Choroid plexus epithelial cell (primary cell): ENCODE results near the gene RNPS1.
"Not testable (repeated sequence)": the region's sequence is repeated elsewhere in the genome, so short reads cannot be mapped to it uniquely, and the experiment has no call there.

ENCODE experiments used
- DNase-seq: peaks from one replicate; pipeline ENCODE4 v3.0.0-alpha.2; 2010; ENCODE audit warnings: low read depth
- H3K4me3 ChIP-seq: 2 replicates; pipeline ENCODE4 v1.5.1; 2011; ENCODE audit warnings: low read depth, mild to moderate bottlenecking, control low read depth, low read length, moderate library complexity
- TF ChIP-seq, protein P1 (sequence below): conservative IDR thresholded peaks from 2 replicates; pipeline ENCODE4 v1.5.1; 2011; ENCODE audit warnings: low read depth, mild to moderate bottlenecking, control low read depth, inconsistent platforms, low read length, moderate library complexity

RNPS1 gene

DNA sequence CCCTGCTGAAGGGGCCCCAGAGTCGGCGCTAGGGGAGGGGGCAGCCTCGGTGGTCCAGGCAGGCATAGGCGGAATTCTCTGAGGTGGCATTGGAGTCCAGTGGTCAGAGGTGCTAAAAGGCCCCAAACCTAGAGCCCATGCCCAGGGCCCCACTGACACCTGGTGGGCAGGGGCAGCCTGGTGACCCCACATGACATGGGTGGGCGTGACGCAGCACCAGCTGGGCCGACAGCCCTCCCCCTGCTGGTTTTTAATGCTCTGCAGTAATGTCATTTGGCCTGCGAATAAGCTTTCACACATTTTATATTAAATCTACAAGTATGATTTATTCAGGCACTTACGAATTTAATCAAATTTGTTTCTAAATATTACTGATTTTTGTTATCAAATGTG lies 2.1 kb upstream of the RNPS1 start:
- TF ChIP-seq, protein P1, sequence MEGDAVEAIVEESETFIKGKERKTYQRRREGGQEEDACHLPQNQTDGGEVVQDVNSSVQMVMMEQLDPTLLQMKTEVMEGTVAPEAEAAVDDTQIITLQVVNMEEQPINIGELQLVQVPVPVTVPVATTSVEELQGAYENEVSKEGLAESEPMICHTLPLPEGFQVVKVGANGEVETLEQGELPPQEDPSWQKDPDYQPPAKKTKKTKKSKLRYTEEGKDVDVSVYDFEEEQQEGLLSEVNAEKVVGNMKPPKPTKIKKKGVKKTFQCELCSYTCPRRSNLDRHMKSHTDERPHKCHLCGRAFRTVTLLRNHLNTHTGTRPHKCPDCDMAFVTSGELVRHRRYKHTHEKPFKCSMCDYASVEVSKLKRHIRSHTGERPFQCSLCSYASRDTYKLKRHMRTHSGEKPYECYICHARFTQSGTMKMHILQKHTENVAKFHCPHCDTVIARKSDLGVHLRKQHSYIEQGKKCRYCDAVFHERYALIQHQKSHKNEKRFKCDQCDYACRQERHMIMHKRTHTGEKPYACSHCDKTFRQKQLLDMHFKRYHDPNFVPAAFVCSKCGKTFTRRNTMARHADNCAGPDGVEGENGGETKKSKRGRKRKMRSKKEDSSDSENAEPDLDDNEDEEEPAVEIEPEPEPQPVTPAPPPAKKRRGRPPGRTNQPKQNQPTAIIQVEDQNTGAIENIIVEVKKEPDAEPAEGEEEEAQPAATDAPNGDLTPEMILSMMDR = no peak
- DNase-seq = no peak
- no peak overlapping the region for H3K4me3 ChIP-seq

DNA sequence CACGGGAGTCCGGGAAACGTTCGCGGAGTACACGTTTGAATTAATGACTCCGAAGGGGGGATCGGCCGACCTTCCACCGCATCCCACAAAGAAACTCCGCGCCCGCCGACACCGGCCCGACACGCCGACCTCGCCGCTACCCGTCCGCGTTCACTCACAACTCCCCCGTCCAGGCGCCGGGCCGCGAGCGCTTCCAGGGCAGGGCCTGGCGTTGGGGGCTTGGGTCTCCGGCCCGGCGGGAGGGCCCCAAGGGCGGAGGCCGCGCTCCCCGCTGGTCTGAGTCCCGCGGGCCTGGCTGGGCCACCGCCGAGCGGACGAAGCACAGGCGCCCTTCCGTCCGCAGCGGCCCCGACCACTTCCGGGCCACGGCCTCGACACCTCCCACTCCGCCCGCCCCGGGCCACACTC lies 417 bp downstream of the RNPS1 start:
- not testable (repeated sequence) for DNase-seq
- H3K4me3 ChIP-seq = peak overlapping the region; percentile 94

DNA sequence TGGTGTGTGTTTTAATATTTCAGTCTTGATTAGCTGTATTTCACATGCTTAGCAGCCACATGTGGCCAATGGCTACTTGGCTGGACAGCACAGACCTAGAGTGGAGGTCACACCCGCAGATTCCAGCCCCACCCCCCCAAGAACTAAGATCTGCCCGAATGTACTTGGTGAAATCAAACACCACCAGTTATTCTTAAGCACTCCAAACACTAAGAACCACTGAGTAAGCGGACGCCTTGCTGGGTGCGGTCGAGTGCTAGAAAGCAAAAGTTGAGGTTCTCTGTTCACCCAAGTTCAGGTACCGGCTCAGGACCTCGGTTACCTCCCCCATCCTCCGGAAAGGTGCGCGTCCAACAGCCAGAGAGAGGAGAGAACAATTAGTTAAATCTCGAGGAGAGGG lies 1.0 kb downstream of the RNPS1 start:
- H3K4me3 ChIP-seq = peak overlapping the region; percentile 94
- DNase-seq = peak; percentile 59

DNA sequence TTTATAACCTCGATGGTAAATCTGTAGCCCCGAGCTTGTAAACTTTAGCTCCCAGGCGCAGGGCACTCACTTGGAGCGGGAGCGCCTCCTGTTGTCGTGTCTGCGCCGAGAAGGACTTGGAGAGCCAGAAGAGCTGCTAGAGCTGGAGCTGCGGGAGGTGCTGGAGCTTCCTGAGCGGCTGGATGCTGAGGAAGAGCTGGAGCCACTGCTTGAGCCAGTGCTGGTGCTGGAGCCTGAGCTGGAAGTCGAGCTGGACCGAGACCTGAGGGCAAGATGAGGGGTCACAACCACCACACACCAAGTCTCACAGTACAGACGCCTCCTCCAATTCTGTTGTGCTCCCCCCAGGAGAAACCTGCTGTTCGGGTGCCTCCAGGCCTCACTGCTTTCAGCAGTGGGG lies 4.9 kb downstream of the RNPS1 start:
- DNase-seq, H3K4me3 ChIP-seq: not testable (repeated sequence)

DNA sequence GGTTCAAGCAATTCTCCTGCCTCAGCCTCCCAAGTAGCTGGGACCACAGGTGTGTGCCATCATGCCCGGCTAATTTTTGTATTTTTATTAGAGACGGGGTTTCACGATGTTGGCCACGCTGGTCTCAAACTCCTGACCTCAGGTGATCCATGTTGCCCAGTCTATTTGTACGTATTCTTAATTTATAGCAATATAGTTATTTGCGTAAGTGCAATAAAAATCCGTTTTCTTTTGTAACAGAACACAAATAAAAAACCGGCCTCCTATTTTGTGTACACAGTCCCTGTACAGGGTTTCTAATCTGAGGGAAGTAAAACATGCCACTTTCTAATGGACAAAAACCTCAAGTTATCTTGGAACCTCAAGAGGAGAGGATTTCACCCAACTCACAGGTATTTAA lies 7.7 kb downstream of the RNPS1 start:
- no peak for DNase-seq

DNA sequence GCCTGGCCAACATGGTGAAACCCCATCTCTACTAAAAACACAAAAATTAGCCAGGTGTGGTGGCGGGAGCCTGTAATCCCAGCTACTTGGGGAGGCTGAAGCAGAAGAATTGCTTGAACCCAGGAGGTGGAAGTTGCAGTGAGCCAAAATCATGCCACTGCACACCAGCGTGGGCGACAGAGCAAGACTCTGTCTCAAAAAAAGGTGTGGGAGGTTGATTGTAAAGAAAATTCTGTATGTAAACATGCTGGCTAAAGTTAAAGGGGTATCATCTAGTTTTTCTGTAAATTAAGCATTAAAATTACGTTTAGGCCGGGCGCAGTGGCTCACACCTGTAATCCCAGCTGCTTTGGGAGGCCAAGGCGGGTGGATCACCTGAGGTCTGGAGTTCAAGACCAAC lies 9.4 kb downstream of the RNPS1 start:
- H3K4me3 ChIP-seq, DNase-seq: not testable (repeated sequence)

More for the DNA sequence above, 7.7 kb downstream of the RNPS1 start:
- TF ChIP-seq, protein P1 = no peak
- H3K4me3 ChIP-seq = no peak overlapping the region

DNA sequence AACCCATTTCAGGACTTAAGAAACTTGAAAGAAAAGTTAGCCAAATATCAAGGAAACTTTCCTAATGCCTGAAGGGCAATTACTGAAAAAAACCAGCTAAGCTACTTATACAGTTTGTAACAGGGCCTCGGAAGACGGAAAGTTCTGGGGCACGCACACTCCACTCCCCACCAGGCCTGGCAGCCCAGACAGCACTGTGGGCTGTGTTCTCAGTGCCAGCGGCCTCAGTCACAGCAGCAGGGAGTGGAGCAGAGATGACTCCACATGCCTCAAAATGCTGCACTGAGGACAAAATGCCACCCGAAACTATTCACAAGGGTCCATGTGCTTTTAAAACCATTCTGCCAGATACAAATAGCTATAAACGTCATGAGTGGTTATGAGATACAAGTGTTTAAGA lies 10.2 kb downstream of the RNPS1 start:
- TF ChIP-seq, protein P1 = no peak
- DNase-seq = no peak
- H3K4me3 ChIP-seq = no peak overlapping the region

DNA sequence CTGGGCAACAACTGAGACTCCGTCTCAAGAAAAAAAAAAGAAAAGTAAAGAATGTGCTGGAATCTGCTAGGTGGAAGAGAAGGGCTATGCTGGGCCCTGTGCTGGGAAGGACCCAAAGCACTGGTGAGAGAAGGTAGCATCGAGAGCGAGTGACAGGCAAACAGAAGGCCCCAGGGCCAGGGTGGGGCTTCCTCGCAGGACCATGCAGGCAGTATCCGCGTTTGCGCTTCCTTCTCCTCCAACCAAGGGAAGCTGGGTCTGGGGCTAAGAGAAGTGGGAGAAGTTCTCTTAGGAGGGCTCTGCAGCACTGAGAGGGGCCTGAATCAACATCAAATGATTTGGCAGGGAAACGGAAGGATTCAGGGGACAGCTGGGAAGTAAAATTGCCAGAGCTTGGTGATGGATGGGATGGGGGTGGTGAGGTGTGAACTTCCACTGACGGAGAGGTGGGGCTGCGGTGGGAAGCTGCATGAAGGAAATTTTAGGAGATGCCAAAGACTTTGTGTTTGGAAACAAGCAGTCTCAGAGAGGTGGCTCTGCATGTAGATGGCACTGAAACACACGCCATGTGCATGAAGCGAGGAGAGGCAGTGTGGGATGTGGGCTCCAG lies 11.3 kb downstream of the RNPS1 start:
- no peak for DNase-seq
- no peak overlapping the region for H3K4me3 ChIP-seq
- TF ChIP-seq, protein P1 = no peak

DNA sequence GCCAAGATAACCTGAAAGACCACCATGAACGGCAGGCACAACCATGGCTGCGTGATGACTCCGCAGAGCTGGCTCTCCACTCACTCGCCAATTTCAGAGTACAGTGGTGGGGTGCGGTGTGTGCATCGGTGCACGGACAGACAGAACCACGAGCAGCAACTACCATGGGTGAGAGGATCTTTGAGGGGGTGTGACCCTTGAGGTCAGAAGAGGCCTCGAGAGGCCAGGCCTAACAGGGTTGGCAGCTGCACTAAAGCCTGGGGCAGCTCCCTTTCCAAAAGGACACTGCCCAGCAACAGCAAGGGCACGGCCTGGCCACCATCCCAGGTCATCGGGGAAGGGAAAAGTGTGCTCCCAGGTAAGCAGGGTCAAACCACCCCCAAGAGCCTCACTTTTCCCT lies 14.6 kb downstream of the RNPS1 start:
- TF ChIP-seq, protein P1 = no peak
- H3K4me3 ChIP-seq = no peak overlapping the region
- no peak for DNase-seq
